Ascending aorta (tissue), 2 donors: ENCODE data around the gene CEP68. TPM values are rescaled to one million over a fixed set of nuclear protein-coding genes. Genes with fewer than 3 reads are reported as not detected.
A peak's percentile ranks its signal among the peaks of the same experiment; 100 is the strongest.

Experiments used
- DNase-seq, 2 donors: peaks; one replicate each; pipeline ENCODE4 v3.0.0-alpha.2; 2019; ENCODE audit warnings: low spot score in 2 of 2
- H3K27ac ChIP-seq, 2 donors: fragments of 200-600 bp; sonication (generic); one replicate each; pipeline ENCODE4 v1.5.1; 2016 to 2017; ENCODE audit warnings: mild to moderate bottlenecking in 1 of 2
- H3K27me3 ChIP-seq: fragments of 200-600 bp; sonication (generic); one replicate; pipeline ENCODE4 v1.5.1; 2017
- H3K36me3 ChIP-seq, 2 donors: fragments of 200-600 bp; sonication (generic); one replicate each; pipeline ENCODE4 v1.5.1; 2016
- H3K4me1 ChIP-seq, 2 donors: fragments of 200-600 bp; sonication (generic); one replicate each; pipeline ENCODE4 v1.5.1; 2016 to 2017; ENCODE audit warnings: mild to moderate bottlenecking in 1 of 2
- H3K4me3 ChIP-seq, 2 donors: fragments of 200-600 bp; sonication (generic); one replicate each; pipeline ENCODE4 v1.5.1; 2016 to 2017; ENCODE audit warnings: mild to moderate bottlenecking in 1 of 2
- H3K9me3 ChIP-seq, 2 donors: fragments of 200-600 bp; sonication (generic); one replicate each; pipeline ENCODE4 v1.5.1; 2016
- intact Hi-C: fragments of 100-400 bp; cut with DNase I; formaldehyde crosslinking; loops from one replicate; pipeline ENCODE4 v1.15.1; 2023
- total RNA-seq: library from RNA; depleted of rRNA; stranded (reverse); fragments of >200 nt; gene quantifications from one replicate; pipeline ENCODE4 v1.1.0, GENCODE V29; 2016
- TF ChIP-seq, protein P1 (sequence below), 3 experiments: fragments of 200-600 bp in 2 of 3; fragments of 450-650 bp in 1 of 3; sonication (generic) in 2 of 3; IDR thresholded peaks; one replicate each; pipeline ENCODE4 v1.5.1; 2016 to 2019; ENCODE audit warnings: antibody characterized with exemption in 3 of 3, mild to moderate bottlenecking in 1 of 3, moderate library complexity in 1 of 3

The CEP68 gene
- 30.8 TPM for total RNA-seq

GRCh38 chr2:65056215-65057053 lies at the start of gene CEP68:
Gene CEP68, plus strand, starts transcription at chr2:65056416. Its CDS starts 13,029 bp downstream, at chr2:65069445.
- H3K4me1 ChIP-seq: peaks cover 4 to 30% of the 10 kb centered on the region in 2 donors
- TF ChIP-seq, protein P1, sequence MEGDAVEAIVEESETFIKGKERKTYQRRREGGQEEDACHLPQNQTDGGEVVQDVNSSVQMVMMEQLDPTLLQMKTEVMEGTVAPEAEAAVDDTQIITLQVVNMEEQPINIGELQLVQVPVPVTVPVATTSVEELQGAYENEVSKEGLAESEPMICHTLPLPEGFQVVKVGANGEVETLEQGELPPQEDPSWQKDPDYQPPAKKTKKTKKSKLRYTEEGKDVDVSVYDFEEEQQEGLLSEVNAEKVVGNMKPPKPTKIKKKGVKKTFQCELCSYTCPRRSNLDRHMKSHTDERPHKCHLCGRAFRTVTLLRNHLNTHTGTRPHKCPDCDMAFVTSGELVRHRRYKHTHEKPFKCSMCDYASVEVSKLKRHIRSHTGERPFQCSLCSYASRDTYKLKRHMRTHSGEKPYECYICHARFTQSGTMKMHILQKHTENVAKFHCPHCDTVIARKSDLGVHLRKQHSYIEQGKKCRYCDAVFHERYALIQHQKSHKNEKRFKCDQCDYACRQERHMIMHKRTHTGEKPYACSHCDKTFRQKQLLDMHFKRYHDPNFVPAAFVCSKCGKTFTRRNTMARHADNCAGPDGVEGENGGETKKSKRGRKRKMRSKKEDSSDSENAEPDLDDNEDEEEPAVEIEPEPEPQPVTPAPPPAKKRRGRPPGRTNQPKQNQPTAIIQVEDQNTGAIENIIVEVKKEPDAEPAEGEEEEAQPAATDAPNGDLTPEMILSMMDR (IDR thresholded peaks at IDR 0.05): no peak
- intact Hi-C loops: loop anchor here (1.0 to 5.0 kb wide), 4 partner anchors 67 to 1469 kb away; partner anchors contain the start of genes MDH1, RAB1A, SLC1A4 and WDPCP

DNA sequence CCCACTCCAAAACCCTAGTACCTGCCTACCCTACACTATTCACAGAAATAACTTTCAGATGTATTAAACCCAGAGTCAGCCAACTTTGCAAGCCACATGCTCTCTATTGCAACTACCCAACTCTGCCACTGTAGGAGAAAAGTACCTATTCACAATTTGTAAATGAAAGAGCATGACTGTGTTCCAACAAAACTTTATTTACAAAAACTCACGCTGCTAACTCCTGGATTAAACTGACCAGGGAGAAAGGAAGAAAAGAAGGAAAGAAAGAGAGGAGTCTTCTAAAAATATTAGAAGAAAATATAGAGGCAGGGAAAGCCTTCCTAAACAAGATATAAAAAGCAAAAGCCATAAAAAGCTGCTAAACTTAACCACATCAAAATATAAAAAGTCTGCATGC lies 42.4 kb upstream of the CEP68 start:
- no peak overlapping the region for H3K27ac ChIP-seq
- intact Hi-C loops: no loop called here
- DNase-seq: no peak
- no peaks in the 10 kb centered on the region for H3K4me1 ChIP-seq
- H3K4me3 ChIP-seq: no peak overlapping the region
- no peaks in the 10 kb centered on the region for H3K27me3 ChIP-seq
- H3K9me3 ChIP-seq: no peaks in the 10 kb centered on the region
- TF ChIP-seq, protein P1 (IDR thresholded peaks at IDR 0.05): no peak
- H3K36me3 ChIP-seq: peaks cover 26 to 59% of the 10 kb centered on the region in 2 donors

More at GRCh38 chr2:65056215-65057053, at the start of gene CEP68:
- H3K9me3 ChIP-seq: no peaks in the 10 kb centered on the region
- no peaks in the 10 kb centered on the region for H3K36me3 ChIP-seq
- H3K27me3 ChIP-seq: no peaks in the 10 kb centered on the region
- DNase-seq: peak; percentile 85 to 98
- H3K27ac ChIP-seq: peak within 1 kb of the TSS; percentile 78 to 86
- peak within 1 kb of the TSS; percentile 82 to 94 for H3K4me3 ChIP-seq

GRCh38 chr2:65015731-65016130 lies 40.5 kb upstream of the CEP68 start:
- DNase-seq: no peak
- H3K9me3 ChIP-seq: no peaks in the 10 kb centered on the region
- peaks cover 40 to 75% of the 10 kb centered on the region in 2 donors for H3K36me3 ChIP-seq
- intact Hi-C loops: no loop called here
- no peak overlapping the region for H3K27ac ChIP-seq
- H3K4me1 ChIP-seq: no peaks in the 10 kb centered on the region
- H3K4me3 ChIP-seq: no peak overlapping the region
- TF ChIP-seq, protein P1 (IDR thresholded peaks at IDR 0.05): no peak
- H3K27me3 ChIP-seq: no peaks in the 10 kb centered on the region

DNA sequence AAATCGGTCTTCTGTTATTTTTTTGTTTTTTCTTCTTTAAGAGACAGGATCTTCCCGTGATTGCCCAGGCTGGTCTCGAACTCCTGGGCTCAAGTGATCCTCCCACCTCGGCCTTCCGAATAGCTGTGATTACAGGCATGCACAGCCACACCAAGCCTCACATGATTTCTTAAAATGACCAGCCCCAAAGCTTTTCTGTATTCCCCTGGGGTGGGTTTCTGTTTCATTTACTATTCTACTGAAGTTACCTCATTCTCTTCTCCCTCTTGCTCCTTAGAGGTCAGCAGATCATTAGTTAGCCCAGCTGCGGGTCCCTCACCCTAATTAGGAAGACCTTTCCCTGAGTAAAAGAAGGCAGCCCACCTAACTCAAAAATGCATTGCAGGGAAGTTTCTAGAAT lies 39.4 kb upstream of the CEP68 start:
- H3K9me3 ChIP-seq: no peaks in the 10 kb centered on the region
- no peaks in the 10 kb centered on the region for H3K4me1 ChIP-seq
- DNase-seq: no peak
- peaks cover 45 to 75% of the 10 kb centered on the region in 2 donors for H3K36me3 ChIP-seq
- H3K27me3 ChIP-seq: no peaks in the 10 kb centered on the region
- no peak overlapping the region for H3K27ac ChIP-seq
- H3K4me3 ChIP-seq: no peak overlapping the region
- TF ChIP-seq, protein P1 (IDR thresholded peaks at IDR 0.05): no peak
- intact Hi-C loops: no loop called here

GRCh38 chr2:65017335-65017734 lies 38.9 kb upstream of the CEP68 start:
- Histone ChIP-seq H3K4me3 (no peak overlapping the region), H3K27ac (no peak overlapping the region), H3K9me3 (no peaks in the 10 kb centered on the region), H3K4me1 (no peaks in the 10 kb centered on the region), H3K27me3 (no peaks in the 10 kb centered on the region), H3K36me3 (peaks cover 42 to 79% of the 10 kb centered on the region in 2 donors)
- TF ChIP-seq, protein P1 (IDR thresholded peaks at IDR 0.05): peak in 1 of 3 experiments; percentile 25
- no peak for DNase-seq
- intact Hi-C loops: no loop called here
